ENCODE data around the gene PHLDA3.

DNA sequence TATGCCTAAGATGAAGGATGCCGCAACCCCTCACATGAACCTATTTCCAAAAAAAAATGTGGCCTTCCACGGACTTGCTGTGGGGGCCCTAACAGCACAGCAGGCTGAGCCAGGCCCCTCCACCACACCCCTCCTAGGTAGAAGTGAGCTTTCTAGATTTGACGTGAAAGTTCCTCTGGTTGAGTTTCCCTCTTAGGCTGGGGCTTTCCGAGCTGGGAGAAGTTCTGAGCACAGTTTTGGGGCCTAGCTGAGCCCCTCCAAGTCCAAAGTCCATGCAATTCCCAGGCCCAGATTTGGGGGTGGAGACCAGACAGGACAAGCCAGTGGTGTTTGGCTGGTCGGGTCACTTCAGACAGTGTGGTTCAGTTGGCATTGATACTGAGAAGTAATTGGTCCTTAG lies 13.8 kb upstream of the PHLDA3 start:
- TF ChIP-seq POLR2A (IDR thresholded peaks at IDR 0.05; ENCODE audit: low read length) = no peak
- TF ChIP-seq GATA1 (IDR thresholded peaks at IDR 0.05; ENCODE audit: low read depth, low read length) = no peak
